B cell (primary cell): ENCODE measurements around the gene CHD6.

Experiments
- CTCF ChIP-seq: fragments of 200-600 bp; IDR thresholded peaks from one replicate; pipeline ENCODE4 v1.8.0; 2022; ENCODE audit warnings: antibody characterized with exemption, mild to moderate bottlenecking
- EZH2 ChIP-seq: IDR thresholded peaks from 2 replicates; pipeline ENCODE4 v1.6.1; 2012; ENCODE audit warnings: borderline replicate concordance, low read depth, mild to moderate bottlenecking, moderate library complexity, low read length; ENCODE audit not compliant: insufficient read depth, poor library complexity, severe bottlenecking

DNA sequence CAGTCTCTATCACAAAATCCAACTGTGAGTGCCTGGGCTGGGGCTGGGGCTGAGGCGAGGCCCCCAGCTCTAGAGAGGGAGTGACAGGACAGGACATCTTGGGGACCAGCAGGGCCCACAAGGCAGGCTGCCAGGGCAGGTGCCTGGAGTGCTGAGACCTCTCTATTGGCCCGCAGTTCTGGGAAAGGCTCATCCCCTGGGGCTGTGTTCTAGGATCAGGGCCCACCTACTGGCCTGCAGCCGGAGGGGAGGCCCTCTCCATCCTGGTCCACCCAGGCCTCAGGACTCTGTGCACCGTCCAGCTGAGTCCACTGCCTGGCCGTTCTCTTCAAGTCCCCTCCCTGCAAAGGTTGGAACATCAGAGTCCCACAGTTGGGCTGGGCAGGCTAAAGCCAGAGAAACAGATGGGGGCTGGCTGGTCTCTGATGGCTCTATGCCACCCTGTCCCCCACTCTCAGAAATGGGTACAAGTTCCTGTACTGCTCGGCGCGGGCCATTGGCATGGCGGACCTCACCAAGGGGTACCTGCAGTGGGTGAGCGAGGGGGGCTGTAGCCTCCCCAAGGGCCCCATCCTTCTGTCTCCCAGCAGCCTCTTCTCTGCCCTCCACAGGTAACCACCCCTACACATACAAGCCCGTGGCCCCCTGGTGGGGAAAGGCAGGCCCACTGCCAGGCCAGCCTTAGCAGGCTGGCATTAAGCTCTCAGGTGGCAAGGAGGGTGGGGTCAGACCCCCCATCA lies 260.6 kb downstream of the CHD6 start:
- TF ChIP-seq CTCF (no peak), EZH2 (no peak)
